SJCRH30 (cell line): ENCODE data around the gene AAR2. TPM values are rescaled to one million over a fixed set of nuclear protein-coding genes. Genes with fewer than 3 reads are reported as not detected.

Experiments used
- DNase-seq, 2 experiments: peaks; one replicate each; pipeline ENCODE4 v3.0.0-alpha.2; 2015 to 2020
- H3K27ac ChIP-seq: fragments of 250-450 bp; sonication (Bioruptor Pico); 2 replicates; pipeline ENCODE4 v1.5.1; 2020; ENCODE audit warnings: mild to moderate bottlenecking, moderate library complexity
- H3K27me3 ChIP-seq: fragments of 250-450 bp; sonication (Bioruptor Pico); 2 replicates; pipeline ENCODE4 v1.5.1; 2020; ENCODE audit warnings: mild to moderate bottlenecking, moderate library complexity
- H3K36me3 ChIP-seq: fragments of 250-450 bp; sonication (Bioruptor Pico); 2 replicates; pipeline ENCODE4 v1.5.1; 2020; ENCODE audit warnings: mild to moderate bottlenecking, moderate library complexity
- H3K4me1 ChIP-seq: fragments of 250-450 bp; sonication (Bioruptor Pico); 2 replicates; pipeline ENCODE4 v1.5.1; 2020; ENCODE audit warnings: mild to moderate bottlenecking, moderate library complexity
- H3K4me3 ChIP-seq: fragments of 250-450 bp; sonication (Bioruptor Pico); 2 replicates; pipeline ENCODE4 v1.5.1; 2020; ENCODE audit warnings: mild to moderate bottlenecking, moderate library complexity
- H3K9me3 ChIP-seq: fragments of 250-450 bp; sonication (Bioruptor Pico); replicated peaks from 2 replicates; pipeline ENCODE4 v1.5.1; 2020; ENCODE audit warnings: mild to moderate bottlenecking, moderate library complexity
- total RNA-seq: library from RNA; depleted of rRNA; stranded (reverse); fragments of >200 nt; shearing (Covaris generic); gene quantifications from 2 replicates; pipeline ENCODE4 v1.2.3, GENCODE V29; 2014

AAR2 gene
- total RNA-seq, 1 experiment from 2014 or later, result 65.5 TPM

GRCh38 chr20:36274181-36274841 is 38.0 kb downstream of the AAR2 start:
- no peak overlapping the region for H3K4me3 ChIP-seq
- peak in 1 of 2 experiments; percentile 29 for DNase-seq
- H3K9me3 ChIP-seq, result no peaks in the 10 kb centered on the region
- H3K27ac ChIP-seq, result no peak overlapping the region
- H3K27me3 ChIP-seq, result peaks cover 14% of the 10 kb centered on the region; the same call in 1 of the 2 replicates
- H3K36me3 ChIP-seq, result no peaks in the 10 kb centered on the region
- H3K4me1 ChIP-seq, result no peaks in the 10 kb centered on the region; the same call in 1 of the 2 replicates

- no peaks in the 10 kb centered on the region for H3K9me3 ChIP-seq
- no peak overlapping the region for H3K4me3 ChIP-seq
- H3K36me3 ChIP-seq, result no peaks in the 10 kb centered on the region
- H3K27me3 ChIP-seq, result peaks cover 14% of the 10 kb centered on the region; the same call in 1 of the 2 replicates
- H3K4me1 ChIP-seq, result no peaks in the 10 kb centered on the region; the same call in 1 of the 2 replicates
- no peak overlapping the region for H3K27ac ChIP-seq
- DNase-seq, result no peak
These were observed 38.7 kb downstream of the AAR2 start for GRCh38 chr20:36275011-36275410.

GRCh38 chr20:36275441-36276189 is 39.3 kb downstream of the AAR2 start:
- no peak for DNase-seq
- H3K4me3 ChIP-seq, result no peak overlapping the region
- H3K4me1 ChIP-seq, result no peaks in the 10 kb centered on the region; the same call in 1 of the 2 replicates
- H3K9me3 ChIP-seq, result no peaks in the 10 kb centered on the region
- H3K27me3 ChIP-seq, result peaks cover 14% of the 10 kb centered on the region; the same call in 1 of the 2 replicates
- H3K27ac ChIP-seq, result no peak overlapping the region
- H3K36me3 ChIP-seq, result no peaks in the 10 kb centered on the region

DNA sequence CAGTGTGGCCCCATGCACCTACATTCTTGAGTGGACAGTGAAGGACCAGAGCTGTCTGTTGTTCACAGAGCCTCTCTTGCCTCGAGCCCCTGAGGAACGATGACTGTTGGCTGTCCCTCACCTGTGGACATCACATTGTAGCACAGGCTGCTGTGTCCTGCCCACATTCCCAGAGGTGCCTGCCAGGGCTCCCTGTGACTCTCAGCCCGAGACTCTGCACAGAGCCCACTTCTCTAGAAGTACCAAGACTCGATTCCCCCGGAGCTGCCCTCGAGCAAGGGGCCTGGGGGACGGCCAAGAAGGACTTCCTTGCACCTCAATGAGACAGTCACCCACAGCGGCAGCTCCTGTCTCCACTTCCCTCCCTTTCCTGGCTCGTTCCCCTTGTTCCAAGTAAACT is 41.3 kb downstream of the AAR2 start:
- H3K4me1 ChIP-seq, result no peaks in the 10 kb centered on the region; the same call in 1 of the 2 replicates
- peaks cover 26% of the 10 kb centered on the region; the same call in 1 of the 2 replicates for H3K27me3 ChIP-seq
- H3K9me3 ChIP-seq, result no peaks in the 10 kb centered on the region
- no peak for DNase-seq
- H3K27ac ChIP-seq, result no peak overlapping the region
- no peaks in the 10 kb centered on the region for H3K36me3 ChIP-seq
- no peak overlapping the region for H3K4me3 ChIP-seq

DNA sequence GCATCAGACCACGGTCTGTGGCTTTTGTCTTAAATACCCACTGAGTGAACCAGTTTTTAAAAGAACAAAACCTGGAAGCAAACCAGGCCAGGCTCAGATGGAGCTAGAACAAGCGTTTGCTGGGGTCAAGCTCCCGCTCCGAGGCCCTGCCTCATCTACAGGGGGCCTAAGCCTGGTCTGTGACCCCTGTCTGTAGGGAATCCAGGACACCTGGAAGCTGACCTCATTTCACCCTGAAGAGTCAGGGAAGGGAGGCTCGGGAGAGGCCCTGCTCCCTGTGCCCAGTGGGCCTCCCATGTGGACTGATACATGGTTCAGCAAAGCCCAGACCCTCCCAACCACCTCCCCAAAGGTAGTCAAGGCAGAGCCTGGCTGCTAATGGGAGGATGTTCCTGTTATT is 43.1 kb downstream of the AAR2 start:
- peaks cover 28% of the 10 kb centered on the region; the same call in 1 of the 2 replicates for H3K27me3 ChIP-seq
- no peak for DNase-seq

DNA sequence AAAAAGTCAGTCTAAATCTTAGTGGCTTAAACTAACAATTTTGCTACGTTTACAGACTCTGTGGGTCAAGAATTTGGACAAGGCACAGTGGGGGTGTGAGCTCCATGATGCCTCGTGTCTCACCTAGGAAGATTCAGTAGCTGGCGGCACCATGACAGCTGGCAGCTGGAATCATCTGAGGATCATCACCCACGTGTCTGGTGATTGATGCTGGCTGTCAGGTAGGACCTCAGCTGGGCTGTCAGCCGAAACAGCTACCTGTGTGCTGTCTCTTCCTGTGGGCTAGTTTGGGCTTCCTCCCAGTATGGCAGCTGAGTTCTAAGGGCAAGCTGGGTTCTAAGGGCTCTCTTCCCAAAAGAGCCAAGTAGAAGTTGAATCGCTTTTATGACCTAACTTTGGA is 43.5 kb downstream of the AAR2 start:
- Histone ChIP-seq H3K4me1 (no peaks in the 10 kb centered on the region), H3K4me3 (no peak overlapping the region), H3K27ac (no peak overlapping the region), H3K27me3 (peaks cover 28% of the 10 kb centered on the region; the same call in 1 of the 2 replicates), H3K36me3 (no peaks in the 10 kb centered on the region), H3K9me3 (no peaks in the 10 kb centered on the region)
- DNase-seq, result no peak

More for the DNA sequence above, 43.1 kb downstream of the AAR2 start:
- Histone ChIP-seq H3K4me3 (no peak overlapping the region), H3K4me1 (no peaks in the 10 kb centered on the region), H3K36me3 (no peaks in the 10 kb centered on the region), H3K9me3 (no peaks in the 10 kb centered on the region), H3K27ac (no peak overlapping the region)

DNA sequence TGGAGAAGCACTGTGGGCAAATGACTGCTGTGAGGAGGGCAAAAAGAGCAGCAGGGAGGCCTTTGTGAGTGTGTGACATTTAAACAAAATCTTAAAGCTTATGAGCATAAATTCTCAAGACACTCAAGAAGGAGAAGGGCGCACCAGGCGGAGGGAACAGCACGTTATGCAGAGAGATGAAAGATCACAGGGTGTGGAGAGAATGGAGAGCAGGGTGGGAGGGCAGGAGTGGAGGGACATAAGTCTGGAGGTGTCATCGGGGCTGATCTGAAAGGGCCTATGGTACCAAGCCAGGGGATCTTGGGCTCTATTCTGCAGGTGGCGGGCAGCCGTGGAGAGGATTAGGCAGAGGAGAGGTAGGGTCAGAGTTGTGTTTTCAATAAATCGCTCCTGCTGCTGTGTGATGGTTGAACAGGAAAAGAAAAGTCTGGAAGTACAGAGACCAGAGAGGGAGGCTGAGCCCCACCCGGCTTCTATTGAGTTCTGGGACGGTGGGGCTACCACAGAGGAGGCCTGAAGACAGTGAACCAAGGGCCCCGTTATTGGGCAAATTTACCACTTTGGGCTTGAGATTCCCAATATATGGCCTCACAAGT is 45.6 kb downstream of the AAR2 start:
- H3K27me3 ChIP-seq, result peaks cover 38% of the 10 kb centered on the region
- H3K27ac ChIP-seq, result no peak overlapping the region
- no peaks in the 10 kb centered on the region for H3K4me1 ChIP-seq
- no peak for DNase-seq
- H3K9me3 ChIP-seq, result no peaks in the 10 kb centered on the region
- H3K36me3 ChIP-seq, result no peaks in the 10 kb centered on the region
- no peak overlapping the region for H3K4me3 ChIP-seq

- Histone ChIP-seq H3K4me3 (no peak overlapping the region), H3K27ac (no peak overlapping the region), H3K27me3 (peaks cover 24% of the 10 kb centered on the region), H3K36me3 (no peaks in the 10 kb centered on the region), H3K4me1 (no peaks in the 10 kb centered on the region), H3K9me3 (no peaks in the 10 kb centered on the region)
- no peak for DNase-seq
These were observed 48.5 kb downstream of the AAR2 start for GRCh38 chr20:36284751-36285150.

- H3K36me3 ChIP-seq, result no peaks in the 10 kb centered on the region
- no peak overlapping the region for H3K4me3 ChIP-seq
- H3K9me3 ChIP-seq, result no peaks in the 10 kb centered on the region
- DNase-seq, result no peak
- H3K4me1 ChIP-seq, result no peaks in the 10 kb centered on the region
- H3K27ac ChIP-seq, result no peak overlapping the region
- H3K27me3 ChIP-seq, result peaks cover 24% of the 10 kb centered on the region
These were observed 49.6 kb downstream of the AAR2 start for GRCh38 chr20:36285746-36286447.

- Histone ChIP-seq H3K27me3 (peaks cover 22% of the 10 kb centered on the region; the same call in 1 of the 2 replicates), H3K27ac (no peak overlapping the region), H3K36me3 (no peaks in the 10 kb centered on the region), H3K9me3 (no peaks in the 10 kb centered on the region), H3K4me3 (no peak overlapping the region), H3K4me1 (no peaks in the 10 kb centered on the region)
- no peak for DNase-seq
These were observed 61.4 kb downstream of the AAR2 start for GRCh38 chr20:36297656-36298055.

- Histone ChIP-seq H3K36me3 (no peaks in the 10 kb centered on the region), H3K27me3 (peaks cover 22% of the 10 kb centered on the region; the same call in 1 of the 2 replicates), H3K9me3 (no peaks in the 10 kb centered on the region), H3K4me1 (no peaks in the 10 kb centered on the region), H3K27ac (no peak overlapping the region), H3K4me3 (no peak overlapping the region)
- no peak for DNase-seq
These were observed 61.8 kb downstream of the AAR2 start for GRCh38 chr20:36298061-36298460.

DNA sequence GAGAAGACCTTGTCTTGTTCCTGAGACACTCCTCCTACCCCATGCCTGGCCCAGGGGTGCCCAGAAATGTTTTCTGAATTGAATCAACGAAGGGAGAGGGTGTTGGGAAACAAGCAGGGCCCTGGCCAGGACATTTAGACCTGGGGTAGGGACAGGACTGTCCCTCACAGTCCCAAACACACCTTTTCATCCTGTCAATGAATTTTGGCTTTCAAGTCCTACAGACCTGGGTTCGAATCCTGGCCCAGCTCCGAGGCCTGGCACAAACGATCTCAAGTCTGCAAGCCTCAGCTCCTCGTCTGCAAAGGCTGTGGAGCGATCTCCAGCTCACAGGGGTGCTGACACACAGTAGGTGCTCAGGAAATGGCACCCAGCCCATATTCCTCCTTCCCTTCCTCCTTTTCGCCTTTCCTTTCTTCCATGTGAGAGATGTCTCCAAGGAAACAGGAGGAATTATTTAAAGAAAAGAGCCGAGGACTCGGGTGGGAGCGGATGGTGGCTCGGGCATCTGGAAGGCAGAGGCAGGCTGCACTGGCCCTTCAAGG is 62.6 kb downstream of the AAR2 start:
- Histone ChIP-seq H3K4me3 (no peak overlapping the region), H3K36me3 (no peaks in the 10 kb centered on the region), H3K9me3 (no peaks in the 10 kb centered on the region), H3K27me3 (peaks cover 26% of the 10 kb centered on the region; the same call in 1 of the 2 replicates), H3K27ac (no peak overlapping the region), H3K4me1 (no peaks in the 10 kb centered on the region)
- DNase-seq, result no peak

DNA sequence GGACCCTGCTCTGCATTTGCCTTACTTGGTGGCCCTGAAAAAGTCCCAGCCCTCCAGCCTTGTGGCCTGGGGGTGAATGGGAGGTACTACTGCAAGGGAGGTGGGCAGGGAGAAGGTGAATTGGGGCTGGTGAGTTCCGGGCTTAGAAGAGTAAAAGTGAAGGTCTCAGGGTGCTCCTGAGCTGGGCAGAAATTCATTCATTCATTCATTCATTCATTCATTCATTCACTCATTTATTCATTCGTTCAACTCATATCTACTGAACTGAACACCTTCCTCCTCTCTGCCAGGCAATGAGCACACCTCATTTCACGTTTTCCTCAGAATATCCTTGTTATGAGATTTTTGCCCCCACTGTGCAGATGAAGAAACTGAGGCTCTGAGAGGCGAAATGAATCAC is 63.2 kb downstream of the AAR2 start:
- Histone ChIP-seq H3K4me3 (no peak overlapping the region), H3K36me3 (no peaks in the 10 kb centered on the region), H3K9me3 (no peaks in the 10 kb centered on the region), H3K27me3 (peaks cover 32% of the 10 kb centered on the region; the same call in 1 of the 2 replicates), H3K27ac (no peak overlapping the region), H3K4me1 (no peaks in the 10 kb centered on the region)
- DNase-seq, result no peak

- Histone ChIP-seq H3K36me3 (no peaks in the 10 kb centered on the region), H3K9me3 (no peaks in the 10 kb centered on the region), H3K4me1 (no peaks in the 10 kb centered on the region), H3K27me3 (peaks cover 26% of the 10 kb centered on the region; the same call in 1 of the 2 replicates), H3K27ac (no peak overlapping the region), H3K4me3 (no peak overlapping the region)
- no peak for DNase-seq
These were observed 65.3 kb downstream of the AAR2 start for GRCh38 chr20:36301359-36302119.
